ENCODE data around the gene ZNF469.

GRCh38 chr16:88430185-88430523 is 47.4 kb downstream of the ZNF469 start:
- TF ChIP-seq, protein P1, sequence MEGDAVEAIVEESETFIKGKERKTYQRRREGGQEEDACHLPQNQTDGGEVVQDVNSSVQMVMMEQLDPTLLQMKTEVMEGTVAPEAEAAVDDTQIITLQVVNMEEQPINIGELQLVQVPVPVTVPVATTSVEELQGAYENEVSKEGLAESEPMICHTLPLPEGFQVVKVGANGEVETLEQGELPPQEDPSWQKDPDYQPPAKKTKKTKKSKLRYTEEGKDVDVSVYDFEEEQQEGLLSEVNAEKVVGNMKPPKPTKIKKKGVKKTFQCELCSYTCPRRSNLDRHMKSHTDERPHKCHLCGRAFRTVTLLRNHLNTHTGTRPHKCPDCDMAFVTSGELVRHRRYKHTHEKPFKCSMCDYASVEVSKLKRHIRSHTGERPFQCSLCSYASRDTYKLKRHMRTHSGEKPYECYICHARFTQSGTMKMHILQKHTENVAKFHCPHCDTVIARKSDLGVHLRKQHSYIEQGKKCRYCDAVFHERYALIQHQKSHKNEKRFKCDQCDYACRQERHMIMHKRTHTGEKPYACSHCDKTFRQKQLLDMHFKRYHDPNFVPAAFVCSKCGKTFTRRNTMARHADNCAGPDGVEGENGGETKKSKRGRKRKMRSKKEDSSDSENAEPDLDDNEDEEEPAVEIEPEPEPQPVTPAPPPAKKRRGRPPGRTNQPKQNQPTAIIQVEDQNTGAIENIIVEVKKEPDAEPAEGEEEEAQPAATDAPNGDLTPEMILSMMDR (conservative IDR thresholded peaks at IDR 0.05): no peak
- TF ChIP-seq ZFX (IDR thresholded peaks at IDR 0.05): no peak

Data from C4-2B (cell line).